ENCODE measurements around the gene SAC3D1.

The SAC3D1 gene

GRCh38 chr11:65026810-65027209 is 14.2 kb upstream of the SAC3D1 start:
- DNase-seq, result no peak

GRCh38 chr11:65027213-65028067 is 13.6 kb upstream of the SAC3D1 start, which contains the start of gene SNX15:
Gene SNX15 (plus strand): TSS chr11:65027439. CDS start chr11:65027538, 99 bp downstream.
- peak; percentile 29 for DNase-seq

- no peak for DNase-seq
Measured at GRCh38 chr11:65032216-65032615, 8.8 kb upstream of the SAC3D1 start.

- DNase-seq, result no peak
Measured at GRCh38 chr11:65034423-65034822, 6.6 kb upstream of the SAC3D1 start.

GRCh38 chr11:65035579-65035978 is 5.4 kb upstream of the SAC3D1 start:
- no peak for DNase-seq

GRCh38 chr11:65036931-65037330 is 4.1 kb upstream of the SAC3D1 start:
- DNase-seq, result no peak

- DNase-seq, result no peak
Measured at GRCh38 chr11:65040520-65040846, 527 bp upstream of the SAC3D1 start.

GRCh38 chr11:65042891-65043290 is 1.9 kb downstream of the SAC3D1 start:
- DNase-seq, result no peak

GRCh38 chr11:65043881-65044501 is 3.0 kb downstream of the SAC3D1 start:
- DNase-seq, result no peak

GRCh38 chr11:65045061-65045460 is 4.1 kb downstream of the SAC3D1 start:
- DNase-seq, result no peak

GRCh38 chr11:65045728-65046127 is 4.7 kb downstream of the SAC3D1 start:
- DNase-seq, result no peak

GRCh38 chr11:65047581-65048422 is 6.8 kb downstream of the SAC3D1 start:
- DNase-seq, result no peak

- no peak for DNase-seq
Measured at GRCh38 chr11:65051398-65051858, 10.4 kb downstream of the SAC3D1 start.

GRCh38 chr11:65053827-65054508 is 13.0 kb downstream of the SAC3D1 start:
- no peak for DNase-seq

- DNase-seq, result no peak
Measured at GRCh38 chr11:65055538-65055937, 14.5 kb downstream of the SAC3D1 start.

GRCh38 chr11:65056999-65057398 is 16.0 kb downstream of the SAC3D1 start:
- DNase-seq, result no peak

- DNase-seq, result no peak
Measured at GRCh38 chr11:65057526-65057925, 16.5 kb downstream of the SAC3D1 start.

- no peak for DNase-seq
Measured at GRCh38 chr11:65058012-65058411, 17.0 kb downstream of the SAC3D1 start.

- DNase-seq, result no peak
Measured at GRCh38 chr11:65058419-65059054, 17.5 kb downstream of the SAC3D1 start, which contains the start of gene NAALADL1. Gene NAALADL1 (minus strand): TSS chr11:65058553. CDS start chr11:65058521, 32 bp downstream.

GRCh38 chr11:65059523-65059922 is 18.5 kb downstream of the SAC3D1 start:
- DNase-seq, result no peak

GRCh38 chr11:65059959-65060824 is 19.2 kb downstream of the SAC3D1 start:
- DNase-seq, result no peak
